GM18868 (cell line): ENCODE measurements around the gene CACNA1B.

Experiments
- ATAC-seq: cut with Tn5 transposase; IDR thresholded peaks from one replicate; pipeline ENCODE4 v1.9.1; 2021; ENCODE audit warnings: mild to moderate bottlenecking, moderate library complexity; ENCODE audit not compliant: unreplicated experiment

CACNA1B gene

GRCh38 chr9:138049779-138050471 is 172.3 kb downstream of the CACNA1B start:
- no peak for ATAC-seq

GRCh38 chr9:138050472-138051330 is 173.1 kb downstream of the CACNA1B start:
- ATAC-seq, result no peak

DNA sequence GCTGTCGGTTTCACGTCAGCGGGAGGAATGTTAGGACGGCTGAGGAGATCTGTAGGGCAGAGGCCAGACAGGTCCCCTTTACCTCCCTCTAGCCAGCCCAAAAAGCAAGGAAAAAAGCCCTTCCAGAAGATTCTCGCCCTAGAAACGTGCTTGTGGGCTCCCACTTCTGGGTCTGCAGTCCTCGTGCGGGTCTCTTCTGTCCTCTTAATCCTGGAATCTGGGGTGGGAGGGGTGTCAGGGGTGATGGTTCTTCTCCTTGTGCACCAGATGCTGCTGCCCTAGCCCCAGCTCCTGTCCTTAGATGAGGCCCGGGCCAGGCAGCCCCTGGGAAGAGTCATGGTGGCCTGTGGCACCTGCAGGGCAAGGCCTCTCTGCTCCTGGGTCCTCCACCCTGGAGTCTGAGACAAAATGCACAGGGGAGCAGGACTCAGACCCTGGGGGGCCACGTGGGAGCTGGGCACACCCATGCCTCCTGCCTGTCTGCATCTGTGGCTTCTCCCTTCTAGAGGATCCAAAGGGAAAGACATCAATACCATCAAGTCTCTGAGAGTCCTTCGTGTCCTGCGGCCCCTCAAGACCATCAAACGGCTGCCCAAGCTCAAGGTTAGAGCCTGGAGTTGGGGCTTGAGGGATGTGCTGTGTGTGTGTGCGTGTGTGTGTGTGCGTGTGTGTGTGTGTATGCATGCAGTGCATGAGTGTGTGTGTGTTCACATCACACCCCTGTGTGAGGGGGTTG is 174.2 kb downstream of the CACNA1B start:
- no peak for ATAC-seq

DNA sequence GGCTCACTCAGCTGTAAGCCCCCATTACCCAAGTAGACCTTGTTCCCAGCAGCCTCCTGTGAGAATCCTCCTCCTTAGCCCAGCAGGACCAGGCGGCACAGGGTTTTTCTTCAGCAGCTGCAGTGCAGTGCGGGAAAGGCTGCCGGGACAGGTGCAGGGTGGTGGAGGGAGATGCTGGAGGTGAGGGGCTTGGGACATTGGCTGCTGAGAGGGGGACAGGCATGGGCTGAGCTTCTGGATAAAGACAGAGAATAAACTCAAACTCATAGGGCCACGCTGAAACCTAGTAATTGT is 174.7 kb downstream of the CACNA1B start:
- no peak for ATAC-seq

GRCh38 chr9:138052635-138053320 is 175.2 kb downstream of the CACNA1B start:
- no peak for ATAC-seq

- ATAC-seq, result no peak
Measured at GRCh38 chr9:138053321-138053868, 175.8 kb downstream of the CACNA1B start.

DNA sequence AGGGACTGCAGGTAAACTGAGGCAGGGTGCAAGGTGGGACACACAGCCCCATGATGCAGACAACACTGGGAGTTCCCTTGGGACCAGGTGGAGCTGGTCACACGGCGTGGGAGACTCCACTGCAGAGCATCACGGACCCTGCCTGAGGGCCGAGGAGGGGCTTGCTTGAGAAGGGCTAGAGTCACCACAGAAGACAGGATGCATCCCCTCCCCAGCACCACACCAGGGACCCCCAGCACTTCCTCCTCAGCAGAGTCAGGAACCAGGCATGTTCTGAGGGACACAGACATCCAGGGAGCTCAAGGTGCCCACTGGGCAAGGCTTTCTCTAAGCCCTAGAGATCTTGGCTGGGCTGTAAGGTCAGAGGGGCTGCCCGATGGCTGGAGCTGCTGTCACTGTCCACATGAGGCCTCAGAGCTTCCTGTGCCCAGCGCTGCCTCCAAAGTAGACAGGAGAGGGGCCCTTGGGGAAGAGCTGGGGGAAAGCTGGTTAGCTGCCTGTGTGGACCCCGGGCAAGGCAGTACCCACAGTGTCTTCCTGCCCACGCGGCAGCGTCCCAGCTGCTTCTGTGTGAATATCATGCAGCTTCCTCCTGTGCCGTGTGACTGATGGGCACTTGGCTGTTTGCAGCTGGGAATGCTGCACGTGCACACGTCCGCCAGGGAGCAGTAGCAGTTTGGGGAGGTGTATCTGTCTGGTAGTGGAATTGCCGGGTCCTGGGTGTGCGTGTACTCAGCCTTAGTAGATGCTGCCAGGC is 176.6 kb downstream of the CACNA1B start:
- no peak for ATAC-seq

DNA sequence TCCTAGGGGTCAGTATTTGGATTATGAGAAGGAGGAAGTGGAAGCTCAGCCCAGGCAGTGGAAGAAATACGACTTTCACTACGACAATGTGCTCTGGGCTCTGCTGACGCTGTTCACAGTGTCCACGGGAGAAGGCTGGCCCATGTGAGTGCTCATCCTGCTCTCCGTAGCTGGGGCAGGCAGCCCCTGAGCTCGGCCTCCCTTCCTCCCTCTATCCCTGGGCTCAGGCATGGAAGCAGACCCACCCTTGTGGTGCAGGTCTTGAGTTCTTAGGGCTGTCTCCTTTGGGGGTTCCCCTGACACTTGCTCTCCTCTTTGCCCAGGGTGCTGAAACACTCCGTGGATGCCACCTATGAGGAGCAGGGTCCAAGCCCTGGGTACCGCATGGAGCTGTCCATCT is 180.1 kb downstream of the CACNA1B start:
- ATAC-seq, result no peak

GRCh38 chr9:138058181-138058580 is 180.6 kb downstream of the CACNA1B start:
- no peak for ATAC-seq

- ATAC-seq, result no peak
Measured at GRCh38 chr9:138059196-138059595, 181.6 kb downstream of the CACNA1B start.

GRCh38 chr9:138060365-138060764 is 182.8 kb downstream of the CACNA1B start:
- no peak for ATAC-seq

GRCh38 chr9:138060881-138061280 is 183.3 kb downstream of the CACNA1B start:
- no peak for ATAC-seq

DNA sequence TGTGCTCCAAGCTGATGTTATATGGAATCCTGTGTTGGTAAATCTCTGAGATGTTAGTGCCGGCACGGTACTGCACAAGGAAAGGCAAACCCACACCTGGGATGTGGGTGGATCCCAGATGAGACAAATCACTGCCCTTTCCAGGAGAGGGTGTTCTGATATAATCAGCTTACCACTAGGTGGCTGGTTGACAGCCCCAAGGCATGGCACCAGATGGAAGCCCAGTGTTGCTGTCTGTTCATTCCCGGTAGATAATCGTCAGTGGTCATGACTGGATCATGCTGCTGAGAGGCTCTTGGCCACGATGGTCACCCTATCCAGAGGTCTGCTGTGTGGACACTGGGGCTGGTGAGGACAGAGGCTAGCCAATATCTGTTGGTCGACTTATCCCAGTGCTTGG is 184.0 kb downstream of the CACNA1B start:
- ATAC-seq, result no peak

DNA sequence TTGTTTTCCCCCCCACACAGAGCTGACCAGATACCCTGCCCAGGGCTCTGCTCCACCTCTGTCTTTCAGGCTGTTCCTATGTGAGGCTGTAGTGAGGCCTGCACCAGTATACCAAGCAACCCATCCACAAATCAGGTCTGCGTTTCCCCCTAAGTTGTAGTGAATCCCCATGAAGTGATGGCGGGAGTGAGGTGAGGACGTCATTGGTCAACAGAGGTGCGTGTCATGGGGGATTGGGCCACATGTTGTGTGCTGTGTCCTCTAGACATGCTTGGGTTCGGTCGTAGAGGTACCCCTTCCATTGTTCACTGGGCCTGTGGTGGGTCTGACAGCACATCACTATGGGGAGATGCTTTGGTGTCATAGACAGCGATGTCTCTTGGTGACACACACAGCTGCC is 184.6 kb downstream of the CACNA1B start:
- no peak for ATAC-seq

DNA sequence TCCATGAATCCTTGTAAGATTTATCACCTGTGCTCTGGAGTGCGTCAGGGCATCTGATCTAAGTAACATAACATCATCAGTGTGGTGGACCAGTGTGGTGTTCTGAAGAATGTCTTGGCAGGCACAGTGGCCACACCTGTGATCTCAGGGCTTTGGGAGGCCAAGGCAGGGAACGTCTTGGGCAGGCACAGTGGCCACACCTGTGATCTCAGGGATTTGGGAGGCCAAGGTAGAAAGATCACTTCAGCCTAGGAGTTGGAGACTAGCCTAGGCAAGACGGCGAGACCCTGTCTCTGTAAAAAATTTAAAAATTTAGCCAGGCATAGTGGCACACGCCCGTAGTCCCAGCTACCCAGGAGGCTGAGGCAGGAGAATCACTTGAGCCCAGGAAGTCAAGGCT is 185.5 kb downstream of the CACNA1B start:
- ATAC-seq, result no peak

DNA sequence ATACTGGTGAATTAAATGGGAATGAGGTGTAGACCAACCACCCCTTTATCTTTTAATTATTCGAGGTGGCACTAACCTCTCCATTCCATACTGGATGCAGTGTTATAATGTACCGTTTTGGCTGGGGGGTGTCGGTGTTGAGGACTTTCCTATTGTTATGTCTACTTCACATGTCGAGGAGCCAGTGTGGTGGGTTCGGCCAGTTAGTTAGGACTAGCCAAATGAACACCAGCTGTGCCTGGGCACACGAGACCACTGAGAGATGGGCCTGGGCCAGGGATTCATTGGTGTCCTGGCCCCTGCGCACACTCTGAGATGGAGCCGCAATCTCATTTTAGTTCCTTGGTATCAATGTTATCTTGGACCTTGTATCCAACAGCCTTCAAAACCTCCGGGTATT is 186.2 kb downstream of the CACNA1B start:
- no peak for ATAC-seq

DNA sequence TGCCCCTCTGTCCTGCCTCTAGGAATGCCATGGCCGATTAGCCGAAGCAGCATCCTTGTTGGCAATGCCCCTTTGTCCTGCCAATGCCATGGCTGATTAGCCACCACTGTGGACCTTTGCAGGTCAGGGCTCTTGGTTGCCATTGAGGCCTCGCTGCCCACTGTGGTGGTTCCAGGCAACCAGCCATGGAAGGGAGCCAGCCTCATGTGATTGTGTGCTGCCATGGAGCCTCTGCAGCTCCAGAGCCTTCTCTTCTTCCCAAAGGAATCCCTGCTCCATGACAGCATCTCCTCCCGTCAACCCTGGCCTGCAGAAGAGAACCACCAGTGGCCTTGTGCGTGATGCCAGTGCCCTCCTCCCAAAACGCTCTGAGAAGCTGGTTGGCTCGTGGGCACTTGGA is 187.0 kb downstream of the CACNA1B start:
- no peak for ATAC-seq

DNA sequence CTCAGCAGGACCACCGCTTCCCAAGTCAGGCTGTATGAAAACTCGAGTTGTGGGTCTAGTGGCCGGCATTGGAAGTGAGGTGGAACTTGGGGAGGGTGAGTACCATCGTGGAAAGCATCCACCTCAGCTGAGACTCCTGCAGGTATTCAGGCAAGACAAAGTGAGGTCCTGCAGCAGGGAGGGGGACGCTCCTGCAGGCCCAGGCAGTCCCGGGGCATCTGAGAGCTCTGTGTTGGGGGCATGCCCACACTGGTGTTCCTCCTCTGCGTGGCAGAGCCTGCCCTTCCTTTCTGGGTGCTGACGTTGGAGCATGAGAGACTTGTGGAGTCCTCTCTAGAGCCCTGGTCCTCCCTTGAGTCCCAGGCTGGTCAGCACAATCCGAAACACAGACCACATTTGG is 187.7 kb downstream of the CACNA1B start:
- ATAC-seq, result no peak

DNA sequence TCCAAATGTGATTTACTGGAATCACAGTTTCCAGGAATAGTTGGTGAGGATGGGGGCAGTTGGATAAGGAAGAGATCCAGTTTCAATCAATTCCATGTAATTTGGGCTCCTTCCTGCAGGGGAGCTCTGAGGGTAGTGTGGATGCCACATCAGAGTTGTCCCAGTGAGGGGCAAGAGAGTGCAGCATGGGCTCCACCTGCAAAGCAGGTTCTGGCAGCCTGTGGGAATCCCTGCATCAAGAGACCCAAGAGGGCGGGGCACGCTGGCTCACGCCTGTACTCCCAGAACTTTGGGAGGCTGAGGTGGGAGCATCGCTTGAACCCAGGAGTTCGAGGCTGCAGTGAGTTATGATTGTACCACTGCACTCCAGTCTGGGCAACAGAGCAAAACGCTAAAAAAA is 188.5 kb downstream of the CACNA1B start:
- no peak for ATAC-seq

DNA sequence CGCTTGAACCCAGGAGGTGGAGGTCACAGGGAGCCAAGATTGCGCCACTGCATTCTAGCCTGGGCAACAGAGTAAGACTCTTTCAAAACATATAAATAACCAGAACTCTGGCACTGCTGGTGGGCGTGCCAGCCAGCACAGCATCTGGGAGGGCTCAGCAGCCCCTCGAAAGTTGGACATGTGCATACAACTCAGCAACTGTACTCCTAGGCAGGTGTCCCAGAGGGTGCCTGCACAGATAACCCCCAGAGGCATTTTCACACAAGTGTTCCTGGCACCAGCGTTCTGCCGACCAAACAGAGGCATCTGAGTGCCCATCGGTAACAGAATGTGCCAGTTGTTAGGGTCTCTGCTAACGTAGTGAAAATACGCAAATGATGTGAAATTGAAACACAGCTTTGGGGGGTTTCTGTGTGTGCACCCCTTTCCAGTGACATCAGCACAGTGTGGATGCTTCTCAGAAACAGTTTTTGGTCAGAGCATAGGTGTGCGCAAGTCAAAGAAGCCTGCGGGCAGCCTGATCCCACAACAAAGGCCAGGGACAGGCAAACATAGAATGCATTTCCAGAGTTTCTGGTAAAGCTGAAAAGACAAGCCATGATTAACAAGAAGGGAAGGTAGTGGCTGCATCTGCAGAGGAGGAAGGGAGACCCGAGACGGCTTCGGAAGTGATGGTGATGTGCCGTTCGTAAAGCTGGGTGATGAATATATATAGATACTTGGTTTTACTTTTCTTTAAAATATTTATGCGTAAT is 190.2 kb downstream of the CACNA1B start:
- ATAC-seq, result no peak
